ENCODE measurements around the gene NSG1. TPM values are rescaled to one million over a fixed set of nuclear protein-coding genes. Genes with fewer than 3 reads are reported as not detected.

NSG1 gene
- total and polyA plus RNA-seq, 2 donors (not counting 3 experiments of a cell fraction or from before 2014, with no cell fraction given) = 2.0 to 2.9 TPM

GRCh38 chr4:4398430-4398829, 11.5 kb downstream of the NSG1 start:
- Histone ChIP-seq H3K4me1 (ENCODE audit: control insufficient read depth, extremely low read depth, insufficient read depth, low read length) (no peaks in the 10 kb centered on the region), H3K27me3 (ENCODE audit: control insufficient read depth in 2 of 2, insufficient read depth in 2 of 2, low read length in 2 of 2) (peaks cover 4 to 9% of the 10 kb centered on the region in 2 experiments), H2AFZ (ENCODE audit: low read depth, low read length) (no peak overlapping the region), H3K4me3 (replicated peaks in 1 of 3; ENCODE audit: insufficient read depth in 1 of 3, low read depth in 1 of 3, low read length in 3 of 3) (no peak overlapping the region), H3K27ac (ENCODE audit: insufficient read depth, low read depth, low read length) (no peak overlapping the region), H3K4me2 (ENCODE audit: insufficient read depth, low read length) (no peak overlapping the region), H3K9ac (replicated peaks; ENCODE audit: extremely low read depth, insufficient read depth, low read length) (no peak overlapping the region), H3K9me3 (replicated peaks; ENCODE audit: control insufficient read depth, insufficient read depth, low read length) (no peaks in the 10 kb centered on the region), H3K36me3 (ENCODE audit: control insufficient read depth in 2 of 2, extremely low read depth in 1 of 2, insufficient read depth in 2 of 2, low read length in 2 of 2) (no peaks in the 10 kb centered on the region), H4K20me1 (replicated peaks; ENCODE audit: control insufficient read depth, extremely low read depth, insufficient read depth, low read length) (no peaks in the 10 kb centered on the region), H3K9me1 (replicated peaks; ENCODE audit: control insufficient read depth, extremely low read depth, insufficient read depth, low read length) (no peaks in the 10 kb centered on the region), H3K79me2 (ENCODE audit: control insufficient read depth, insufficient read depth, low read length) (no peaks in the 10 kb centered on the region)
- TF ChIP-seq CTCF (IDR thresholded peaks at IDR 0.05; ENCODE audit: extremely low read depth in 1 of 2, insufficient read depth in 1 of 2, low read depth in 1 of 2, low read length in 2 of 2) (no peak), POLR2AphosphoS5 (IDR thresholded peaks at IDR 0.05; ENCODE audit: insufficient read depth, low read depth, low read length) (no peak), JUN (IDR thresholded peaks at IDR 0.05; ENCODE audit: borderline replicate concordance, insufficient read depth, insufficient read length, low read depth) (no peak), FOS (IDR thresholded peaks at IDR 0.05; ENCODE audit: borderline replicate concordance, insufficient read depth, low read length) (no peak), POLR2A (IDR thresholded peaks at IDR 0.05; ENCODE audit: low read depth, low read length) (no peak), GATA2 (IDR thresholded peaks at IDR 0.05; ENCODE audit: insufficient read depth, insufficient read length, low read depth, low read length) (no peak), MAX (IDR thresholded peaks at IDR 0.05; ENCODE audit: insufficient read depth, insufficient read length) (no peak), EZH2 (IDR thresholded peaks at IDR 0.05; ENCODE audit: borderline replicate concordance, low read depth, low read length, severe bottlenecking) (no peak), MYC (IDR thresholded peaks at IDR 0.05; ENCODE audit: low read depth, low read length) (no peak)
- no TSS peak for BruUV-seq (replicated peaks)
- FAIRE-seq = no peak
- dilution Hi-C loops (cut with MboI; ENCODE audit: extremely low pct_ligation_motif_present, low sequenced_read_pairs) = no loop called here
- DNase-seq (ENCODE audit: low read depth, low spot score) = no peak
- CTCF ChIA-PET = no interaction called here
- intact Hi-C loops (cut with micrococcal nuclease) = no loop called here
- POLR2A ChIA-PET = no interaction called here

Measured in endothelial cell of umbilical vein (primary cell).